HepG2 (cell line): ENCODE measurements around the gene TET3. TPM values are rescaled to one million over a fixed set of nuclear protein-coding genes. Genes with fewer than 3 reads are reported as not detected.

Experiments
- FOXM1 ChIP-seq: sonication (generic); formaldehyde crosslinking; IDR thresholded peaks from 2 replicates; pipeline ENCODE4 v1.5.0; 2020; ENCODE audit warnings: missing genetic modification reagents
- GMEB2 ChIP-seq: IDR thresholded peaks from 2 replicates; pipeline ENCODE4 v1.6.1; 2016; ENCODE audit warnings: missing biosample characterization, missing genetic modification reagents, low read depth
- HMG20A ChIP-seq: IDR thresholded peaks from 2 replicates; pipeline ENCODE4 v1.6.1; 2016; ENCODE audit warnings: borderline replicate concordance
- HMGXB4 ChIP-seq, 2 experiments: sonication (generic) in 1 of 2; formaldehyde crosslinking in 1 of 2; IDR thresholded peaks; 2 replicates each; pipeline versions ENCODE4 v1.4.0 to v1.6.1; 2018 to 2020; ENCODE audit warnings: missing genetic modification reagents in 2 of 2, borderline replicate concordance in 1 of 2, low read depth in 1 of 2, mild to moderate bottlenecking in 1 of 2, missing biosample characterization in 1 of 2
- MTA3 ChIP-seq: sonication (generic); formaldehyde crosslinking; IDR thresholded peaks from 2 replicates; pipeline ENCODE4 v1.4.0; 2020; ENCODE audit warnings: missing genetic modification reagents
- NFRKB ChIP-seq: fragments of 450-650 bp; IDR thresholded peaks from 2 replicates; pipeline ENCODE4 v1.6.1; 2017
- PAXIP1 ChIP-seq: sonication (generic); formaldehyde crosslinking; conservative IDR thresholded peaks from 2 replicates; pipeline ENCODE4 v1.4.0; 2020; ENCODE audit warnings: mild to moderate bottlenecking, missing genetic modification reagents, moderate library complexity
- PHF8 ChIP-seq: sonication (generic); formaldehyde crosslinking; IDR thresholded peaks from 2 replicates; pipeline ENCODE4 v1.5.0; 2020; ENCODE audit warnings: missing genetic modification reagents
- PLRG1 ChIP-seq: fragments of 450-650 bp; conservative IDR thresholded peaks from 2 replicates; pipeline ENCODE4 v1.6.1; 2016
- SNAPC4 ChIP-seq: sonication (generic); formaldehyde crosslinking; IDR thresholded peaks from 2 replicates; pipeline ENCODE4 v1.4.0; 2020; ENCODE audit warnings: mild to moderate bottlenecking, missing genetic modification reagents
- ZBTB25 ChIP-seq: IDR thresholded peaks from 2 replicates; pipeline ENCODE4 v1.6.1; 2018; ENCODE audit warnings: missing genetic modification reagents
- ZFP36 ChIP-seq: fragments of 150-350 bp; IDR thresholded peaks from 2 replicates; pipeline ENCODE4 v1.6.1; 2018; ENCODE audit warnings: borderline replicate concordance, low read length, low read depth; ENCODE audit not compliant: partially characterized antibody
- ZNF549 ChIP-seq: sonication (generic); formaldehyde crosslinking; IDR thresholded peaks from 2 replicates; pipeline ENCODE4 v1.5.0; 2020; ENCODE audit warnings: missing genetic modification reagents
- ZNF737 ChIP-seq: sonication (generic); formaldehyde crosslinking; IDR thresholded peaks from 2 replicates; pipeline ENCODE4 v1.5.0; 2020; ENCODE audit warnings: missing genetic modification reagents, mild to moderate bottlenecking, borderline replicate concordance
- ZNF816 ChIP-seq: sonication (generic); formaldehyde crosslinking; IDR thresholded peaks from 2 replicates; pipeline ENCODE4 v1.8.0; 2022; ENCODE audit warnings: missing genetic modification reagents, mild to moderate bottlenecking, borderline replicate concordance
- polyA plus RNA-seq, 8 experiments: library from polyadenylated mRNA; depleted of rRNA in 3 of 8; stranded (reverse) in 7 of 8; unstranded in 1 of 8; fragments of >200 nt; fragmentation: Illumina TruSeq in 4 of 8; extraction: Trizol in 4 of 8; gene quantifications; 2 replicates each; pipeline versions ENCODE4 v1.2.1 to v1.2.3, GENCODE V29; 2011 to 2016; ENCODE audit warnings: low read depth in 4 of 8, missing spikeins in 1 of 8, mixed read lengths in 1 of 8; ENCODE audit not compliant: insufficient read depth in 1 of 8
- total RNA-seq, 5 experiments: library from RNA; depleted of rRNA; stranded (reverse); fragments of >200 nt; fragmentation: Illumina TruSeq; extraction: Trizol; gene quantifications; 2 replicates each; pipeline ENCODE4 v1.2.3, GENCODE V29; 2016; ENCODE audit warnings: low read depth in 1 of 5

TET3 gene
- total and polyA plus RNA-seq, 2 of the 13 experiments (the other 11 are each of a cell fraction or from before 2014, with no cell fraction given), result 4.3 to 6.8 TPM

- TF ChIP-seq ZBTB25, result no peak
- no peak for TF ChIP-seq PLRG1
- TF ChIP-seq SNAPC4, result no peak
- TF ChIP-seq PHF8 (CRISPR knock-in tag), result peak; percentile 27; the same call in 1 of the 2 replicates
- no peak; a peak in 1 of 4 replicates for TF ChIP-seq HMGXB4 (CRISPR knock-in tag; IDR thresholded peaks at IDR 0.05; ENCODE audit: borderline replicate concordance in 1 of 2, low read depth in 1 of 2)
- no peak for TF ChIP-seq ZNF549
- no peak for TF ChIP-seq ZFP36
- no peak for TF ChIP-seq NFRKB
- no peak for TF ChIP-seq PAXIP1
- TF ChIP-seq FOXM1 (CRISPR knock-in tag), result no peak
- no peak for TF ChIP-seq HMG20A (CRISPR knock-in tag)
- TF ChIP-seq ZNF816 (CRISPR knock-in tag), result no peak
- TF ChIP-seq MTA3, result no peak
- TF ChIP-seq ZNF737 (CRISPR knock-in tag), result no peak
- no peak for TF ChIP-seq GMEB2 (CRISPR knock-in tag)
These were observed 18.1 kb downstream of the TET3 start (continued) for GRCh38 chr2:74002505-74003421.
